NOMO-1 (cell line): Measurements from ENCODE around the gene NUDT4.

Experiments
- DNase-seq, 2 experiments: peaks; one replicate each; lab custom pipeline; 2025; ENCODE audit not compliant: unreplicated experiment in 2 of 2; lab: John Stamatoyannopoulos, UW

NUDT4 gene

GRCh38 chr12:93451423-93452158 is 73.9 kb downstream of the NUDT4 start:
- no peak for DNase-seq

GRCh38 chr12:93453633-93454032 is 75.9 kb downstream of the NUDT4 start:
- DNase-seq, result no peak

- DNase-seq, result no peak
Observed at GRCh38 chr12:93456077-93456476, 78.4 kb downstream of the NUDT4 start.
